ENCODE results near the gene ZNF619. TPM values are rescaled to one million over a fixed set of nuclear protein-coding genes. Genes with fewer than 3 reads are reported as not detected.
A peak's percentile ranks its signal among the peaks of the same experiment; 100 is the strongest.

The ZNF619 gene
- total and polyA plus RNA-seq, 2 donors from 2014 or later = 1.4 to 9.0 TPM

GRCh38 chr3:40502034-40502433 lies 25.1 kb downstream of the ZNF619 start:
- intact Hi-C loops (cut with DNase I) = no loop called here
- FAIRE-seq (no peak), DNase-seq (no peak)
- H3K36me3 ChIP-seq (ENCODE audit: control insufficient read depth in 2 of 3, insufficient read depth in 3 of 3, low read length in 3 of 3) = no peaks in the 10 kb centered on the region
- no peak overlapping the region for H3K4me3 ChIP-seq (ENCODE audit: low read length in 3 of 3)
- no peaks in the 10 kb centered on the region for H3K27me3 ChIP-seq (ENCODE audit: control insufficient read depth, insufficient read depth, low read length)
- no peak overlapping the region for H3K27ac ChIP-seq (ENCODE audit: low read depth in 2 of 2, low read length in 2 of 2)
- H3K9me3 ChIP-seq (ENCODE audit: control insufficient read depth in 2 of 3, insufficient read depth in 1 of 3, low read length in 3 of 3) = no peaks in the 10 kb centered on the region
- TF ChIP-seq CTCF (IDR thresholded peaks at IDR 0.05; ENCODE audit: borderline replicate concordance, extremely low read depth, insufficient read depth) = no peak
- no peak overlapping the region for H3K9ac ChIP-seq (ENCODE audit: low read length in 3 of 3)
- H3K4me1 ChIP-seq (ENCODE audit: control insufficient read depth in 2 of 3, insufficient read depth in 2 of 3, low read depth in 1 of 3, low read length in 3 of 3) = peaks cover 0 to 3% (median 0%) of the 10 kb centered on the region in 3 donors

GRCh38 chr3:40504636-40505430 lies 27.9 kb downstream of the ZNF619 start:
- no peaks in the 10 kb centered on the region for H3K36me3 ChIP-seq (ENCODE audit: control insufficient read depth in 2 of 3, insufficient read depth in 3 of 3, low read length in 3 of 3)
- intact Hi-C loops (cut with DNase I) = no loop called here
- H3K4me3 ChIP-seq (ENCODE audit: low read length in 3 of 3) = peak overlapping the region in 2 of 3 donors; percentile 93 to 94
- no peak for TF ChIP-seq CTCF (IDR thresholded peaks at IDR 0.05; ENCODE audit: borderline replicate concordance, extremely low read depth, insufficient read depth)
- peak overlapping the region in 1 of 3 donors; percentile 67 for H3K9ac ChIP-seq (ENCODE audit: low read length in 3 of 3)
- DNase-seq (peak in 1 of 5 donors; percentile 1), FAIRE-seq (no peak)
- H3K9me3 ChIP-seq (ENCODE audit: control insufficient read depth in 2 of 3, insufficient read depth in 1 of 3, low read length in 3 of 3) = no peaks in the 10 kb centered on the region
- H3K27me3 ChIP-seq (ENCODE audit: control insufficient read depth, insufficient read depth, low read length) = no peaks in the 10 kb centered on the region
- H3K27ac ChIP-seq (ENCODE audit: low read depth in 2 of 2, low read length in 2 of 2) = no peak overlapping the region
- peaks cover 0 to 3% (median 0%) of the 10 kb centered on the region in 3 donors for H3K4me1 ChIP-seq (ENCODE audit: control insufficient read depth in 2 of 3, insufficient read depth in 2 of 3, low read depth in 1 of 3, low read length in 3 of 3)

GRCh38 chr3:40505599-40506462 lies 28.9 kb downstream of the ZNF619 start, which contains the start of gene ZNF620:
Gene ZNF620, plus strand, starts transcription at chr3:40506039. Its CDS starts 314 bp downstream, at chr3:40506353.
- Histone ChIP-seq H3K27ac (ENCODE audit: low read depth in 2 of 2, low read length in 2 of 2) (peak within 1 kb of the TSS; percentile 67 to 78), H3K9ac (ENCODE audit: low read length in 3 of 3) (peak within 1 kb of the TSS; percentile 64 to 72 (median 67)), H3K4me3 (ENCODE audit: low read length in 3 of 3) (peak within 1 kb of the TSS; percentile 87 to 94 (median 93)), H3K36me3 (ENCODE audit: control insufficient read depth in 2 of 3, insufficient read depth in 3 of 3, low read length in 3 of 3) (no peaks in the 10 kb centered on the region), H3K9me3 (ENCODE audit: control insufficient read depth in 2 of 3, insufficient read depth in 1 of 3, low read length in 3 of 3) (no peaks in the 10 kb centered on the region), H3K27me3 (ENCODE audit: control insufficient read depth, insufficient read depth, low read length) (no peaks in the 10 kb centered on the region), H3K4me1 (ENCODE audit: control insufficient read depth in 2 of 3, insufficient read depth in 2 of 3, low read depth in 1 of 3, low read length in 3 of 3) (peaks cover 0 to 3% (median 0%) of the 10 kb centered on the region in 3 donors)
- no peak for TF ChIP-seq CTCF (IDR thresholded peaks at IDR 0.05; ENCODE audit: borderline replicate concordance, extremely low read depth, insufficient read depth)
- peak; percentile 89 to 96 (median 95) for DNase-seq
- FAIRE-seq = no peak
- intact Hi-C loops (cut with DNase I) = no loop called here

All from kidney (tissue), 14 donors.